K562 (cell line): ENCODE measurements around the gene MYLK4. TPM values are rescaled to one million over a fixed set of nuclear protein-coding genes. Genes with fewer than 3 reads are reported as not detected.
A peak's percentile ranks its signal among the peaks of the same experiment; 100 is the strongest.

Experiments used
- BRD9 ChIP-seq: fragments of 450-650 bp; IDR thresholded peaks from 2 replicates; pipeline ENCODE4 v1.6.1; 2018; ENCODE audit warnings: low read depth; ENCODE audit not compliant: partially characterized antibody
- CGGBP1 ChIP-seq: fragments of 250-450 bp; sonication (Bioruptor Pico); IDR thresholded peaks from 2 replicates; pipeline ENCODE4 v1.9.0; 2021; ENCODE audit warnings: mild to moderate bottlenecking
- CTBP1 ChIP-seq: fragments of 450-650 bp; IDR thresholded peaks from 2 replicates; pipeline ENCODE4 v1.6.1; 2016; ENCODE audit warnings: borderline replicate concordance
- ELF1 ChIP-seq: fragments of 200-800 bp; sonication (Bioruptor generic); IDR thresholded peaks from 2 replicates; pipeline ENCODE4 v1.6.1; 2016; ENCODE audit warnings: missing genetic modification characterization, missing compliant biosample characterization
- HLTF ChIP-seq: fragments of 450-650 bp; IDR thresholded peaks from 2 replicates; pipeline ENCODE4 v1.6.1; 2016
- HMG20B ChIP-seq: fragments of 250-450 bp; sonication (Bioruptor Pico); IDR thresholded peaks from 2 replicates; pipeline ENCODE4 v1.5.0; 2021; ENCODE audit warnings: mild to moderate bottlenecking
- MAFG ChIP-seq: fragments of 450-650 bp; conservative IDR thresholded peaks from 2 replicates; pipeline ENCODE4 v1.6.1; 2016; ENCODE audit warnings: missing genetic modification characterization, missing compliant biosample characterization
- MNT ChIP-seq, 2 experiments: fragments of 450-650 bp; conservative IDR thresholded peaks; 2 replicates each; pipeline ENCODE4 v1.6.1; 2017; ENCODE audit warnings: mild to moderate bottlenecking in 2 of 2, moderate library complexity in 2 of 2
- NFATC3 ChIP-seq: fragments of 450-650 bp; IDR thresholded peaks from 2 replicates; pipeline ENCODE4 v1.6.1; 2017; ENCODE audit warnings: mild to moderate bottlenecking
- PHB2 ChIP-seq: fragments of 450-650 bp; IDR thresholded peaks from 2 replicates; pipeline ENCODE4 v1.6.1; 2017; ENCODE audit warnings: low read depth
- REST ChIP-seq, 2 experiments: fragments of 450-650 bp; formaldehyde crosslinking in 1 of 2; IDR thresholded peaks; 2 replicates each; pipeline versions ENCODE4 v1.4.0 to v1.6.1; 2014 to 2020; ENCODE audit warnings: mild to moderate bottlenecking in 2 of 2, borderline replicate concordance in 1 of 2, low read depth in 1 of 2
- SIX5 ChIP-seq, 2 experiments: IDR thresholded peaks; 2 replicates each; pipeline ENCODE4 v1.6.1; 2011; ENCODE audit warnings: low read length in 2 of 2, borderline replicate concordance in 1 of 2, low read depth in 1 of 2, mild to moderate bottlenecking in 1 of 2, moderate library complexity in 1 of 2; ENCODE audit not compliant: insufficient read depth in 1 of 2
- SMARCC2 ChIP-seq: fragments of 450-650 bp; IDR thresholded peaks from 2 replicates; pipeline ENCODE4 v1.6.1; 2017; ENCODE audit warnings: antibody characterized with exemption, moderate library complexity, mild to moderate bottlenecking, low read depth
- SPI1 ChIP-seq: IDR thresholded peaks from 2 replicates; pipeline ENCODE4 v1.6.1; 2011; ENCODE audit warnings: low read depth, low read length, control low read depth, borderline replicate concordance
- TEAD2 ChIP-seq: fragments of 450-650 bp; IDR thresholded peaks from 2 replicates; pipeline ENCODE4 v1.6.1; 2016; ENCODE audit warnings: missing genetic modification characterization, control low read depth, missing compliant biosample characterization
- ZFP30 ChIP-seq: fragments of 250-450 bp; sonication (Bioruptor Pico); IDR thresholded peaks from 2 replicates; pipeline ENCODE4 v1.8.0; 2022; ENCODE audit warnings: moderate library complexity, mild to moderate bottlenecking, inconsistent platforms, borderline replicate concordance
- ZNF184 ChIP-seq: sonication (generic); formaldehyde crosslinking; IDR thresholded peaks from 2 replicates; pipeline ENCODE4 v1.5.0; 2020; ENCODE audit warnings: missing genetic modification reagents
- ZNF217 ChIP-seq: sonication (generic); formaldehyde crosslinking; IDR thresholded peaks from 2 replicates; pipeline ENCODE4 v1.8.0; 2022; ENCODE audit warnings: mild to moderate bottlenecking, missing genetic modification reagents
- ZNF23 ChIP-seq: fragments of 250-450 bp; sonication (Bioruptor Pico); IDR thresholded peaks from 2 replicates; pipeline ENCODE4 v1.4.0; 2020; ENCODE audit warnings: mild to moderate bottlenecking
- ZNF408 ChIP-seq: fragments of 250-450 bp; sonication (Bioruptor Pico); IDR thresholded peaks from 2 replicates; pipeline ENCODE4 v1.4.0; 2020; ENCODE audit warnings: low read depth, mild to moderate bottlenecking, moderate library complexity
- polyA plus RNA-seq, 8 experiments: library from polyadenylated mRNA; depleted of rRNA in 4 of 8; stranded (reverse) in 5 of 8; unstranded in 3 of 8; fragments of >200 nt; fragmentation: Nextera tagmentation in 2 of 8; fragmentation: Illumina TruSeq in 1 of 8; extraction: Ambion mirVana in 2 of 8; extraction: Trizol in 1 of 8; gene quantifications; 2 replicates each; pipeline versions ENCODE4 v1.2.1 to v1.2.3, GENCODE V29; 2011 to 2014; ENCODE audit warnings: inconsistent platforms in 1 of 8, missing spikeins in 1 of 8
- total RNA-seq, 7 experiments: library from RNA; depleted of rRNA in 6 of 7; stranded (reverse); fragments of >200 nt in 6 of 7; fragmentation: Illumina TruSeq in 2 of 7; extraction: Trizol in 2 of 7; gene quantifications; 2 replicates each; pipeline versions ENCODE4 v1.2.1 to v1.2.3, GENCODE V29; 2011 to 2021; ENCODE audit warnings: low replicate concordance in 1 of 7

MYLK4 gene
- total and polyA plus RNA-seq, 9 of the 15 experiments (the other 6 are each of a cell fraction or from before 2014, with no cell fraction given), result 0.01 to 0.15 (median 0.06) TPM

DNA sequence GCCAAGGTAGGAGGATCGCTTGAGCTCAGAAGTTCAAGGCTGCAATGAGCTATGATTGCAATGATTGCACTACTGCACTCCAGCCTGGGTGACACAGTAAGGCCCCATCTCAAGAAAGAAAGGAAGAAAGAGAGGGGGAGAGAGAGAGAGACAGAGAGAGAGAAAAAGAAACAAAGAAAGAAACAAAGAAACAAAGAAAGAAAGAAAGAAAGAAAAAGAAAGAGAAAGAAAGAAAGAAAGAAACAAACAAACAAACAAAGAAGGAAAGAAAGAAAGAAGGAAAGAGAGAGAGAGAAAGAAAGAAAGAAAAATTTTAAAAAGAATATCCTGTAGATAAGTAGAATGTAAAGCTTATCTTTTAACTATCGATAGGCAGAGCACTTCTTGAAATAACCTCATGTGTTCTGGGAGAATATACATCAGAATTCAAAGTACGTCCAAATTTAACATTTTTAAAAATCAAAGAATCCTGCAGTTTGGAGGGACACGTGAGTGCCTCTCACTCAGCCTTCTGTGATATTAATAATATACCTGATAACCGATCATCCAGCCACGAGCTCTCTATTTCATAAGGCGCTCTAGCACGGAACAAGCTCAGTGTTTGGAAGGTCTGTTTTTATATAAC, 25.2 kb downstream of the MYLK4 start (continued):
- TF ChIP-seq REST (IDR thresholded peaks at IDR 0.05; ENCODE audit: borderline replicate concordance) (no peak), REST (CRISPR knock-in tag; IDR thresholded peaks at IDR 0.05; ENCODE audit: low read depth) (no peak), ZNF184 (CRISPR knock-in tag) (no peak), ZNF23 (CRISPR knock-in tag) (no peak), ELF1 (tag) (0 out of 2 replicates have a peak, but pooled peaks have one; percentile 14), SMARCC2 (no peak), BRD9 (peak; percentile 48), ZNF217 (CRISPR knock-in tag) (no peak), CTBP1 (no peak), NFATC3 (no peak), TEAD2 (tag) (no peak), HMG20B (no peak), CGGBP1 (CRISPR knock-in tag) (no peak), MAFG (tag) (no peak), MNT (conservative IDR thresholded peaks at IDR 0.05) (0 out of 4 replicates have a peak, but pooled peaks of 1 of the 2 experiments have one; percentile 1), SPI1 (no peak), ZFP30 (CRISPR knock-in tag) (no peak), SIX5 (IDR thresholded peaks at IDR 0.05; ENCODE audit: borderline replicate concordance in 1 of 2, insufficient read depth in 1 of 2, low read depth in 1 of 2, low read length in 2 of 2) (no peak), HLTF (peak; percentile 82; the same call in 1 of the 2 replicates), PHB2 (peak; percentile 58; the same call in 1 of the 2 replicates), ZNF408 (CRISPR knock-in tag) (no peak)
